ENCODE measurements around the gene CBY2.
"Not testable (repeated sequence)": the region's sequence is repeated elsewhere in the genome, so short reads cannot be mapped to it uniquely, and the experiment has no call there.

CBY2 gene, protein sequence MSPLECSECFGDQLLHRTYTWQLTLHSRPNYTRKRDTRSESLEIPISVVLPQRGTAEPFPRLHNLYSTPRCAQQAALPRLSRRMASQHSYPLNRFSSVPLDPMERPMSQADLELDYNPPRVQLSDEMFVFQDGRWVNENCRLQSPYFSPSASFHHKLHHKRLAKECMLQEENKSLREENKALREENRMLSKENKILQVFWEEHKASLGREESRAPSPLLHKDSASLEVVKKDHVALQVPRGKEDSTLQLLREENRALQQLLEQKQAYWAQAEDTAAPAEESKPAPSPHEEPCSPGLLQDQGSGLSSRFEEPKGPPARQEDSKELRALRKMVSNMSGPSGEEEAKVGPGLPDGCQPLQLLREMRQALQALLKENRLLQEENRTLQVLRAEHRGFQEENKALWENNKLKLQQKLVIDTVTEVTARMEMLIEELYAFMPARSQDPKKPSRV

DNA sequence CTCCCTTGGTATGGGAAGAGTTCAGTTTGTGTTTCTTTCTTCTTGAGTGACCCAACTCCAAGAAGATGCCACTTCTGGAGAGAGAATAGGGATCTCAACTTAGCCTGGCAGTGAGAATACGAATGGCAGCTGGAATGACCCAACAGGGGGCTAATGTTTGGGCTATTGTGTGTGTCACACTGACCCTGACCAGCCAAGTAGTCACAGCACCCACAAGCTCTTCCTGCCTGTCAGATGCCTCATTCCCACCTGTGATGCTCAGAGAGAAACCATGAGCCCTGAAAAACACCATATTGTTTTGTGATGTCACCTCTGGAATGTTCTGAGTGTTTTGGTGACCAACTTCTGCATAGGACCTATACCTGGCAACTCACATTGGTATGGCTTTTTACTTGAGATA lies at the start of gene CBY2:
Gene CBY2 (plus strand): TSS at position 233 of the 400 bp plus-strand sequence. CDS start 71 bp downstream, at position 304.
- no peak for DNase-seq

DNA sequence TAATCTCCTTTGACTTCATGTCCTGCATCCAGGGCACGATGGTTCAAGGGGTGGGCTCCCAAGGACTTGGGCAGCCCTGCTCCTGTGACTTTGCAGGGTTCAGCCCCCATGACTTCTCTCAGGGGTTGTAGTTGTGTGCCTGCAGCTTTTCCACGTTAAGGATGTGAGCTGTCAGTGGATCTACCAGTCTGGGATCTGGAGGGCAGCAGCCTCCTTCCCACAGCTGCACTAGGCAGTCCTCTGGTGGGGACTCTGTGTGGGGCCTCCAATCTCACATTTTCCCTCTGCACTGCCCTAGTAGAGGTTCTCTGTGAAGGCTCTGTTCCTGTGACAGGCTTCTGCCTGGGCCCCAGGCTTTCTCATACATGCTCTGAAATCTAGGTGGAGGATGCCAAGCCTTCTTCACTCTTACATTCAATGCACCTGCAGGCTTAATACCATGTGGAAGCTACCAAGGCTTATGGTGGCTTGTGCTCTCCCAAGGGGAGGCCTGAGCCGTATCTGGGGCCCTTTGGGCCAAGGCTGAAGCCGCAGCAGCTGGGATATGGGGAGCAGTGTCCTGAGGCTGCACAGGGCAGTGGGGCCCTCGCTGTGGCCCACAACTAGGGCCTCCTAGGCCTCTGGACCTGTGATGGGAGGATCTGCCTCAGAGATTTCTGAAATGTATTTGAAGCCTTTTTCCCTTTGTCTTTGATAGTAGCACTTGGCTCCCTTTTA lies 47.3 kb upstream of the CBY2 start:
- DNase-seq = no peak

DNA sequence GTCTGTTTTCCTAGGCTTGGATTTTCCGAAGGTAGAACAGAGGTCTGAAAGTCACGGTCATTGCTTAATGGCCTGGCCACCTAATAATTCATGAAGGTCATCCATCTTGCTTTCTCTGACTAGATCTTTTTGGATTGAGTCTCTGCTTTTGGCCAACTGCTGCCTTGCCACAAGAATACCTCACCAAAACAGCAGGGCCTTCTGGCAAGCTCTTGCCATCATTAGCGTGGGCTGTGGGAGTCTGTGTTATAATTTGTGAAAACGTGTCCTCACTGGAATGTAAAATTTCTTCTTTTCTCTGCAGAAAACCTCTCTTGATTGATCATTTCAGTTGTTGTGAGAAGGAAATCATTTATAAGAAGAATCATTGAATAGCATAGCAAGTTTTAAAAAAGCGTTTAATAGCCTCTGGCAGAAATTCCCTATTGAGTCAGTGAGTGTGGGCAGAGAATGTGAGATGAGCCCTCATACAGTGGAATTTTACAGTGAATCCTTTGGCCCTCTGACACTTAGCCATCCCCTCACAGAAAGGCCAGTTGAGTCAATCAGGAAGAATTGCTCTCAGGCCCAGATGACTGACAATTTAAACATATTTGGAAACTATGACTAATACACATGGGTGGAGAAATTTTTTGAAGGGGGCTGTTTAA lies 43.4 kb upstream of the CBY2 start:
- no peak for DNase-seq

DNA sequence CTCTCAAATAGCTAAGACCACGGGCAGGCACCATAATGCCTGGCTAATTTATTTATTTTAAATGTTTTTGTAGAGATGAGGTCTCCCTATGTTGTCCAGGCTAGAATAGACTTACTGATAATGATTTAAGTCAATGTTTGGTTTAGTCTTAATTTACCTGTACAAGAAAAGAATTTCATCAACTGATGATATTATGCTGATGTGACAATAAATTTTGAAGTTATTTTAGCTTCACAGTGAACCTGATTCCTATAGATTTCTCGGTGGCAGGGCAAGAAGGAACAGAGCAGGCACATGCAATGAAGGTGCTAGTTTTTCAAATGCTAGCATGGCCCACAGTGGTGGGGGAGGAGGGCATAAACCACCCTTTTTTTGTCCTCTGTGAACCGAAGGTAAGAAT lies 42.6 kb upstream of the CBY2 start:
- no peak for DNase-seq

DNA sequence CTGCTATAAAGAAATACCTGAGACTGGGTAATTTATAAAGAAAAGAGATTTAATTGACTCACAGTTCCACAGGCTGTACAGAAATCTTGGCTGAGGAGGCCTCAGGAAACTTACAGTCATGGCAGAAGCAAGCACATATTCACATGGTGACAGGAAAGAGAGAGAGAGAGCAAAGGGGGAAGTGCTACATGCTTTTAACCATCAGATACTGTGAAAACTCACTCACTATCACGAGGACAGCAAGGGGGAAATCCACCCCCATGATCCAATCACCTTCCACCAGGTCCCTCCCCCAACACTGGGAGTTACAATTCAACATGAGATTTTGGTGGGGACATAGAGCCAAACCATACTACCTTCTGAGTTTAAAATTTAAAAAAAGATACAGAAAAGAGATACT lies 41.7 kb upstream of the CBY2 start:
- not testable (repeated sequence) for DNase-seq

DNA sequence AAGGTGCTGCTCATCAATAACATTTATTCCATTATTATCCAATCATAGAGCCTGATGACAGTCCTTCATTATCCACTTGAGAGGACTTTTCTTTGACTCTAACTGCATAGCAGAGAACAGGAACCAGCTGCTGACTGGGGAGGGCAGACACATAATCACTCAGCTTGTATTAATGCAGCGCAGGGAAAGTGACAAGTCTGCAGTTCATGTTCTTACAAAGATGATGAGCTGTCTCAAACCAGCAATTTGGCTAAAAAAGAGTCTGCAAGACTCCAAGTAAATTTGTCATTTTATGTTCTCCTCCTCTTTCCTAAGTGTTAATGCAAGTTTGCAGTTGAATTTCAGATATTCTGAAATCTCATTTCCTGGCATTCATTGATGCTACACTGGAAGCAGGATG lies 40.0 kb upstream of the CBY2 start:
- DNase-seq = no peak

DNA sequence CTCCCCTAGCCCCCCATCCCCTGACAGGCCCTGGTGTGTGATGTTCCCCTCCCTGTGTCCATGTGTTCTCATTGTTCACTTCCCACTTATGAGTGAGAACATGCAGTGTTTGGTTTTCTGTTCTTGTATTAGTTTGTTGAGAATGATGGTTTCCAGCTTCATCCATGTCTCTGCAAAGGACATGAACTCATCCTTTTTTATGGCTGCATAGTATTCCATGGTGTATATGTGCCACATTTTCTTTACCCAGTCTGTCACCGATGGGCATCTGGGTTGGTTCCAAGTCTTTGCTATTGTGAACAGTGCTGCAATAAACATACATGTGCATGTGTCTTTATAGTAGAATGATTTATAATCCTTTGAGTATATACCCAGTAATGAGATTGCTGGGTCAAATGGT lies 39.2 kb upstream of the CBY2 start:
- not testable (repeated sequence) for DNase-seq

DNA sequence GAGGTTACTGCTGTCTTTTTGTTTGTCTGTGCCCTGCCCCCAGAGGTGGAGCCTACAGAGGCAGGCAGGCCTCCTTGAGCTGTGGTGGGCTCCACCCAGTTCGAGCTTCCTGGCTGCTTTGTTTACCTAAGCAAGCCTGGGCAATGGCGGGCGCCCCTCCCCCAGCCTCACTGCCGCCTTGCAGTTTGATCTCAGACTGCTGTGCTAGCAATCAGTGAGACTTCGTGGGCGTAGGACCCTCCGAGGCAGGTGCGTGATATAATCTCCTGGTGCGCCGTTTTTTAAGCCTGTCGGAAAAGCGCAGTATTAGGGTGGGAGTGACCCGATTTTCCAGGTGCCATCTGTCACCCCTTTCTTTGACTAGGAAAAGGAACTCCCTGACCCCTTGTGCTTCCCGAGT lies 32.5 kb upstream of the CBY2 start:
- DNase-seq = not testable (repeated sequence)

DNA sequence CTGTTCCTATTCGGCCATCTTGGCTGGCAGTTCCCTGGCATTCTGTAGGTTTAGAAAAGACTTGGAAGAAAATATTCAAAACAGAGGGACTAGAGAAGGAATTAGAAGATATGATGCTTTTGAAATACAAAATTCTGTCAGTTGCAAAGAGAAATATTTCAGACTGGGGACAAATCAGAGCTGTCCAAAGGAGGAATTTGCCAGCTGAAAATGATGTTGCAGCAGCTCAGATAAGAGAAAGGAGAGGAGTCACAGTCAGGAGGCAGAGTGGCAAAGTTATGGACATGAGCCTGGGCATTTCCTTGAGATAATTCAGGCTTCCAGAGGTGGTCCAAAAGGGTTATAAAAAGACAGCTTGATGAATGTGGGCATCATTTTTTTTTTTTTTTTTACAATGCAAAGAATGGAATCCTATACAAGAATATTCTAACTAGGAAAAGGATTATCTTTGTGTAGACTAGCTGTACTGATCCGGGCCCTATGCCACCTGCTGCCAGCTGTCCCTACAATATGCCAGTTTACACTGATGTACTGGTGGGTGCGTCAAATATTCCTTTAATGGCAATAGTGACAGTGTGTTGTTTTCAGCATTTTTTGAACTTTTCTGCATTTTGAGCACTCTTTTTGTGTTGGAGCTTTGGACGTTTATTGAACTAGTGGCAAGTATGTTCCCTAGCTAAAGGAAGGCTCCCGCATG lies 31.8 kb upstream of the CBY2 start:
- DNase-seq = peak in 1 of 2 experiments; percentile 6

DNA sequence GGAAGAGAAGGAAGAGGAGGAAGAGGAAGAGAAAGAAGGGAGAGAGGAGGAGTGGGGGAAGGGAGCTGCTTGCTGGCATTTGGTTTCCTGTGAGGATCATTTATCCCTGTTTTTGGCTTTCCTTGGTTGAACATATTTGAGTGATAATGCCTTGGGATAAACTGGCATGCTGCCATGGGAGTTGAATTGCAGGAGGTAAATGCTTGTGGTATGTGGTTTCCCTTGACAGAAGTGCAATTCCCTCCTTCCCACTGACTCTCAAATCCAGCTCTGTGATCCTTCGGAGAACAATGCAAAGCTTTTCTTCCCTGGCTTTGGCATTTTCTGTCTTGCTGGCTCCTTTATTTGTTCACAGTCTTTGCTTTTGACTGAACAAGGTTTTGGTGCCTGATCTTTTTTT lies 27.2 kb upstream of the CBY2 start:
- DNase-seq = peak in 1 of 2 experiments; percentile 30

DNA sequence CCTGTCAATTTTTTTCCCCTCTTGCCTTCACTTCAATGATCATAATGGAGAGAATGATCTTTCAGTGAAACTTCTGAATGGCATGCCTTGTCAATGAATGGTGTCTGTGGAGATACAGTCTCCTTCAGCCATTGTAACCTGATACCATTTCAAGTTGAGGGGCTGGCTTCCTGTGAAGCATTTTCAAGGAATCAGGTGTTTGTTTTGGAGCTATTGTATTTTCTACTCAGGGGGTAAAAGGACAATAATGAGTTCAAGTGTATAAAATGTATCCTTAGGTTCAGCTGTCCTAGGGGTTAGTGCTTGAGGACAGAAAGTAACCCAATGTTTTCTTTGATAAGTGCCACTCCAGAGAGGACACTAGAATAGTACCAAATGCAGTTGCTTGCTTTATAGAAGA lies 23.8 kb upstream of the CBY2 start:
- peak; percentile 32 to 37 for DNase-seq

DNA sequence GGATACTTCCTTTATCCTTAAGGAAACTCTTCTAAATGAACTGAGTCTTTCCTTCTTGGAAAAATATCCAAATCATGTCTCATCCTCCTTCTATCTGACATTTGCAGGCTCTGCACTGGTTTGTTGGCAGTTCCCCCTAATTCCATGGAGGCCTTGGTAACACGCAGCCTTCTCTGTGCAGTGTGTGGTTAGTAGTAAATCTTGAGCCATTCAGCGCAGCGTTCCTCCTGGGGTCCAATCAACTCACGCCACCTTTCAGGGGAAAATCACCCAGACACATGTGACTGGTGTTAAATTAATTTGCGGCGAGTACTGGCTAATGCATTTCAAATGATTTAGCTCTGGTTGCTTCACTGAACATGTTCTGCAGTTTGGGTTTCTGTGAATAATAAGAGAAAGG lies 21.0 kb upstream of the CBY2 start:
- DNase-seq = no peak

DNA sequence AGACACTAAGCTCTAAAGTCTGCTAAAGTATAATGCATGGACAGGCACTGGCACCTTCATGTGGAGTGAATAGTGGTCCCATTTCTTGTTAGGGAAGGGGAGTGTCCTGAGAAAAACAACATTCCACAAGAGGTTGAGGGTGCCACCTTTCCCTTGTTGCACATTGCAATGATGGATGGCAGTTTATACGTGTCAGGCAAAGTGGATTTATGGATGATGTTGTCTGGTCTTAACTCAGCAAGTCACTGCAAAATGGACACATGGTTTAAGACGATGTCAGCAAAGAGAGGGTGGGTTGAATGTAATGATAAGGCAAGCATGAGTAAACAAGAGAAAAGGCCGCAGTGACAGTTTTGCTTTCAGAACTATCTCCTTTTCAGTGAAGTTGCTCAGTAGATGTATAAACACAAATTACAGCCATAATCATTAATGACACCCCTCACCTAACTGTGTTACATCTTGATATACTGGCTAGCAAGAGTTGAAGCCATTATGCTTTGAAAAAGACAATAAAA lies 19.6 kb upstream of the CBY2 start:
- DNase-seq = no peak

DNA sequence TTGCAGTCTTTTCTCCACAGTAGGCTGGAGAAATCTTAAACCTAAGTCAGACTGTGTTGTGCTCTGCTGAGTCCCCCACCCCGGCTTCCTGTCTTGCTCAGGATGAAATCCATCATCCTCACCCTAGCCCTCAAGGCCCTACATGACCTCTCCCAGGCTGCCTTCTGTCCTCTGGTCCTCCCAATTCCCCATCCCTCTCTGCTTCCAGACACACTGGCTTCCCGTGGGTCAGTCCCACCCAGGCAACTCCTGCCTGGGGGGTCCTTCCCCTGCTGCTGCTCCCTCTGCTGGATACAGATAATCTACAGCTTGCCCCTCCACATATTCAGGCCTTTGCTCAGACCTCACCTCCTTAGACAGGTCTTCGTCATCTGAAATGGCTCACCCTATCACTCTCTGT lies 18.4 kb upstream of the CBY2 start:
- no peak for DNase-seq

DNA sequence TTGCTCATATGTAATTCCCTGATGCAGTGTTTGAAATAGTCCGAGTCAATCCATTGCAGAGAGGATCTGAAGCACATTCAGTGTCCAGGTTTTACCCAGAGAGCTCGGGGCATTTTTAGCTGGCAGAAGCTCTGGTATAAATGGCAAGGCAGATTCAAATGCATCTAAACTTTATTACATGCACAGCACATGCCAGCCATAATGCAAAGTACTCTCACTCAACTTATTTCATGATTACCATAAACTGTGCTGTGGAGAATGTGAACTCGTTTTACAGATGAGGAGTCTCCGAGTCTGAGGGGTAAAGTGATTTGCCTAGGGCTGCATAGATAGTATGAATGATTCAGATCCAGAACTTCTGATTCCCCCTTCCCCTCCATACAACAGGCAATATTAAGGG lies 13.5 kb upstream of the CBY2 start:
- DNase-seq = no peak

DNA sequence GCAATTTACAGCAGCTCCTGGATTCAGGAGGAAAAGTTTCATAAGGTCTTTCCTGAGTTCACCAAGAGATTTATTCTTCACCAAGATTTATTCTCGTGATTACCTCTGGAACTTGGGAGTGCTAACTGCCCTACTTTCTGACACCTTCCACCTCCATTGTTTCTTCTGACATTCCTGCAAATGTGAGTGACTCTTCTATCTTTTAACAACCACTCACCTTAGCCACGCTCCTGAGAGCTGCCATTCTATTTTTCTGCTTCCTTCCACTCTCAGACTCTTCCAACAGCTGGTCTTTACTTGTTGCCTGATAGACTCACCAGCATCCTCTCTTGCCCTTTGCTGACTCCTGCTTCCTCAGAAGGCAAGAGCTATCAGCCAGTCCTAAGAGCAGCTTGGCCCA lies 11.5 kb upstream of the CBY2 start:
- DNase-seq = no peak

DNA sequence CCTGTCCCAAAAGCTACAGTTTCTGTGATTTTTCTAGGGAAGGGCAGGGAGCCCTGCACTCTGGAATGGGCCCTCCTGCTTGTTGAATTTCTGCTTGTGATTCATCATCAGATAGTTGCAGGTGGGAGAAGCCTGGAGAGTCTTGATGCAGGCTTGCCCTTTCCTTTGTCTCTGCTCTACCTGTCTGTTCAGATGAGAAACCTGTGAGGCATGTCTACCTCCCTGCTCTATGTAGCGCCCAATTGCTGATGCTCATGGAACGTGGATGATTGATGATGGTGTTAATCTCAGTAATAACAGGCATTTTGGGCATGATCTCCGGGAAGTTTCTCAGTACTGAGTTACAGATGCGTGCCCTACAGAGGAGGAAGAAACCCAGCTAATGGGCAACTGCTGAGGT lies 10.9 kb upstream of the CBY2 start:
- no peak for DNase-seq

DNA sequence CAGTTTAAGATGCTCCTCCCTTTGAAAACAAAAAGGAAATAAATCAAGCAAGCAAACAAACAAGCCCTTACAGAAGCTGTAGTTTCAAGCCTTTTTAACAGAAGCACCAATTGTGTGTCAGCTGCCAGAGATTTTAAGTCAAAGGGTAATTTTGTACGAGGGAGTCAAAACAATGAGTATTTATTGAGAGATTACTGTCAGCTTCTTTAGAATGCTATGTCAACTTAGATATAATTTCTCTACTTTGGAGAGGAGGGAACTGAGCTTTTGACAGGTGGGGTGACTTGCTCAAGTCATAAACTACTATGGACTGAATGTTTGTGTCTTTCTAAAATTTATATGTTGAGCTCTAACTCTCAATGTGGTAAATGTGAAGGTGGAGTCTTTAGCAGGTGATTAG lies 10.5 kb upstream of the CBY2 start:
- DNase-seq = no peak

DNA sequence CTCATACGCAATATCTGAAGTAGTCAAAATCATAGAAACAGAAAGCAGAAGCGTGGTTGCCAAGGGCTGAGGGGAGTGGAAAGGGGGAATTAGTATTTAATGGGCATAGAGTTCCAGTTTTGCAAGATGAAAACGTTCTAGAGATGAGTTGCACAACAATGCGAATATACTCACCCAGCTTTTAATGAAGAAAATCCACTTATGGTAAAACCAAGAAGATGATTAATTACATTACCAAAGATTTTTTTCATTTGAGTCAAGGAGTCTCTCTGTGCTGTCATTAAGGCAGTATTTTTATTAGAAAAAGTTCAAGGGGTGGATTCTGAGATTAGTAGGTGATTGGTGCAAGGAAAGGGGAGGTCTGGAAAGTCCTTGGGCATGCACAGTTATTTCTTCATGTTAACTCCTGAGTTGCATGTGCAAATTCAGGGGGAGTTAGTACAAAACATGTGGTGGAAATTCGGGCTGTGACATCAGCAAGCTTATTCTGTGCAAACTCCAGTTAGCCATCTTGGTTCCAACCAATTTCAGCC lies 6.9 kb upstream of the CBY2 start:
- no peak for DNase-seq

DNA sequence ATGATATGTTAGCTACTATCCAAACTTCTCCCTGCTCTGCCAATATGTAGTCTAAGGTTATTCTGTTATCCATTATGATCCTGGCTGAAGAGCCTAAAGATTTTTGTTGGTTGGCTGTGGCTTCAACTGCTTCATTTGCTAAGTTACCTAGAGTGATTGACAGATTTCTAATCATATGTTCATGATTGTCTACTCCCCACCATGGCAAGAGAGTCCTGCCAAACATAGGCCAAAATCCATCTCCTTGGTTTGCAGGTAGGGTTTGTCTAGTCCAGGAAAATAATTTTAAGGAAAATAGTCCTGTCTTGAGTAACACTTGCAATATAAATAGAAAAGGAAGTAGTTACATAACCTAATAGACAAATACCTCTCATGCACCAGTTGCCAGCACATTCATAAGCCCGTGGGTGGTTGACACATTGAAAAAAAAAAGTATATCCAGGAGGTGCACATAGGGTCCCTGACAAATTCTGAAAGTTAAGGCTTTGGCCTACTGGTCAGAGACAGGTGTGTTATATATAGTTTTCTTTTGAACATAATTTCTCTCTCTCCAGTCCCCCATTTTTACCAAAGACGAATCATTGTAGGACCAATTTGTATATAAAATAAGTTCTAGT lies 5.4 kb upstream of the CBY2 start:
- DNase-seq = no peak

DNA sequence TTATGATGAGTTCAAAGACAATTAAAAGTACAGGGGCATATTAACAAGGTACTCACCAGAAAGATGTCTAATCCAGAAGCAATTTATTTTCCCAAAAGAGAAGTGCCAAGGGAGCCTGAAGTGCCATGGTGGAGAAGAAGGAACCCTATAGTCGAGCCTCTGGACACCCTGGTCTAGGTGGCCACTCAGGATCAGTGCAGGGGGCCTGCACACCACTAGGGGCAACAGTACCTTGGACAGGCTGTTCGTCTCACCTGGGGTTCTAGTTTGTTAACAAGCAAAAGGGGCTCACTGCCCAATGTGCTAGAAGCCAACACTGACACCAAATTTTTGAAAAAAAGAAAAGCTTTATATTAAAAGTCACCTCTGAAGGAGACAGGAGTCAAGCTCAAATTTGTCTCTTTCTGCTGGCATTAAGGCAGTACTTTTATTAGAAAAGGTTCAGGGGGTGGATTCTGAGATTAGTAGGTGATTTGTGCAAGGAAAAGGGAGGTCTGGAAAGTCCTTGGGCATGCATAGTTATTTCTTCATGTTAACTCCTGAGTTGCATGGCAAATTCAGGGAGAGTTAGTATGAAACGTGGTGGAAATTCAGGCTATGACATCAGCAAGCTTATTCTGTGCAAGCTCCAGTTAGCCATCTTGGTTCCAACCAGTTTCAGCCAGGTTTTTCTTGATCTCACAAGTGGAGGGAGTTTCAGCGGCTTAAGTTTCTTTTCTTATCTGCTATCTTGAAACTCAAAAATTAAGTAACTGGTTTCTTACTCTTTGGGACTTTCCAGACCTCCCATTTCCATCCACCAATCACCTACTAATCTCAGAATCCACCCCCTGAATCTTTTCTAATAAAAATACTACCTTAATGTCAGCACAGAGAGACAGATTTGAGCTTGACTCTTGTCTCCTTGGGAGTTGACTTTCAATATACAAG lies 884 bp upstream of the CBY2 start:
- DNase-seq = no peak
